HG02885 (cell line): Measurements from ENCODE around the gene ITGA2B.

ENCODE experiments used
- ATAC-seq: cut with Tn5 transposase; IDR thresholded peaks from one replicate; pipeline ENCODE4 v1.9.1; 2021; ENCODE audit warnings: mild to moderate bottlenecking; ENCODE audit not compliant: unreplicated experiment, poor library complexity

Gene ITGA2B

GRCh38 chr17:44389281-44389680 is at the start of gene ITGA2B:
ITGA2B (minus strand) TSS chr17:44389649; CDS start chr17:44389473, 176 bp downstream.
- ATAC-seq, result no peak

- no peak for ATAC-seq
Measured at GRCh38 chr17:44439168-44439567, 49.7 kb upstream of the ITGA2B start.

GRCh38 chr17:44438636-44439035 is 49.2 kb upstream of the ITGA2B start:
- no peak for ATAC-seq

- ATAC-seq, result no peak
Measured at GRCh38 chr17:44436336-44436735, 46.9 kb upstream of the ITGA2B start.

- ATAC-seq, result no peak
Measured at GRCh38 chr17:44432254-44433157, 43.1 kb upstream of the ITGA2B start.

GRCh38 chr17:44424828-44425461 is 35.5 kb upstream of the ITGA2B start:
- no peak for ATAC-seq

GRCh38 chr17:44417553-44417952 is 28.1 kb upstream of the ITGA2B start:
- ATAC-seq, result no peak

- ATAC-seq, result no peak
Measured at GRCh38 chr17:44416558-44417289, 27.3 kb upstream of the ITGA2B start.

- ATAC-seq, result no peak
Measured at GRCh38 chr17:44414394-44415155, 25.1 kb upstream of the ITGA2B start.

- ATAC-seq, result no peak
Measured at GRCh38 chr17:44409309-44410028, 20.0 kb upstream of the ITGA2B start.

- ATAC-seq, result no peak
Measured at GRCh38 chr17:44408786-44409185, 19.3 kb upstream of the ITGA2B start.

GRCh38 chr17:44402564-44403172 is 13.2 kb upstream of the ITGA2B start:
- ATAC-seq, result no peak

- no peak for ATAC-seq
Measured at GRCh38 chr17:44400226-44400847, 10.9 kb upstream of the ITGA2B start.

GRCh38 chr17:44398692-44399691 is 9.5 kb upstream of the ITGA2B start:
- ATAC-seq, result no peak

- no peak for ATAC-seq
Measured at GRCh38 chr17:44397479-44398440, 8.3 kb upstream of the ITGA2B start.

- no peak for ATAC-seq
Measured at GRCh38 chr17:44396946-44397345, 7.5 kb upstream of the ITGA2B start.
